Karpas-422 (cell line): Measurements from ENCODE around the gene DAB2IP. TPM values are rescaled to one million over a fixed set of nuclear protein-coding genes. Genes with fewer than 3 reads are reported as not detected.
"Not testable (repeated sequence)": the region's sequence is repeated elsewhere in the genome, so short reads cannot be mapped to it uniquely, and the experiment has no call there.

Source experiments
- DNase-seq: peaks from one replicate; pipeline ENCODE4 v3.0.0-alpha.2; 2015
- H2AFZ ChIP-seq: fragments of 200-600 bp; sonication (generic); 2 replicates; pipeline ENCODE4 v1.6.1; 2014; ENCODE audit warnings: antibody characterized with exemption, low read length, mixed read lengths
- H3K27ac ChIP-seq: fragments of 200-600 bp; sonication (generic); 2 replicates; pipeline ENCODE4 v1.5.1; 2014; ENCODE audit warnings: mild to moderate bottlenecking, low read length, moderate library complexity
- H3K27me3 ChIP-seq: fragments of 200-600 bp; sonication (generic); 2 replicates; pipeline ENCODE4 v1.6.1; 2014; ENCODE audit warnings: low read length, mixed read lengths
- H3K36me3 ChIP-seq: fragments of 200-600 bp; sonication (generic); 2 replicates; pipeline ENCODE4 v1.6.1; 2014; ENCODE audit warnings: low read length, mixed read lengths; ENCODE audit not compliant: insufficient read depth
- H3K4me1 ChIP-seq: fragments of 200-600 bp; sonication (generic); 2 replicates; pipeline ENCODE4 v1.6.1; 2014; ENCODE audit warnings: mild to moderate bottlenecking, low read length, mixed read lengths
- H3K4me2 ChIP-seq: fragments of 200-600 bp; sonication (generic); 2 replicates; pipeline ENCODE4 v1.6.1; 2014; ENCODE audit warnings: low read length, low read depth, mild to moderate bottlenecking; ENCODE audit not compliant: poor library complexity, severe bottlenecking
- H3K4me3 ChIP-seq: fragments of 200-600 bp; sonication (generic); 2 replicates; pipeline ENCODE4 v1.5.1; 2014; ENCODE audit warnings: mild to moderate bottlenecking, antibody characterized with exemption, low read length, mixed read lengths
- H3K79me2 ChIP-seq: fragments of 200-600 bp; sonication (generic); 2 replicates; pipeline ENCODE4 v1.6.1; 2014; ENCODE audit warnings: mild to moderate bottlenecking, low read length, mixed read lengths
- H3K9ac ChIP-seq: fragments of 200-600 bp; sonication (generic); 2 replicates; pipeline ENCODE4 v1.6.0; 2014; ENCODE audit warnings: low read length
- H3K9me2 ChIP-seq: fragments of 200-600 bp; sonication (generic), shearing (Covaris generic); replicated peaks from 2 replicates; pipeline ENCODE4 v1.6.0; 2014; ENCODE audit warnings: mild to moderate bottlenecking, low read length, moderate library complexity; ENCODE audit not compliant: insufficient read depth
- H3K9me3 ChIP-seq: fragments of 300-700, 200-600 bp; sonication (generic); 2 replicates; pipeline ENCODE4 v1.6.1; 2014; ENCODE audit warnings: low read length, mixed read lengths
- H4K20me1 ChIP-seq: fragments of 200-600 bp; sonication (generic); 2 replicates; pipeline ENCODE4 v1.6.1; 2014; ENCODE audit warnings: mild to moderate bottlenecking, antibody characterized with exemption, low read length, low read depth; ENCODE audit not compliant: insufficient read depth
- total RNA-seq: library from RNA; depleted of rRNA; stranded (reverse); fragments of >200 nt; shearing (Covaris generic); gene quantifications from 2 replicates; pipeline ENCODE4 v1.2.3, GENCODE V29; 2014; ENCODE audit warnings: low replicate concordance

DAB2IP gene
- total RNA-seq, 1 experiment from 2014 or later: 1.3 TPM

- no peak overlapping the region for H3K4me3 ChIP-seq
- no peak overlapping the region for H3K4me2 ChIP-seq
- no peak overlapping the region for H2AFZ ChIP-seq
- H3K79me2 ChIP-seq: no peaks in the 10 kb centered on the region
- no peaks in the 10 kb centered on the region for H3K36me3 ChIP-seq
- no peak overlapping the region for H3K27ac ChIP-seq
- no peaks in the 10 kb centered on the region for H3K4me1 ChIP-seq
- no peak overlapping the region for H3K9ac ChIP-seq
- DNase-seq: no peak
- no peaks in the 10 kb centered on the region for H3K9me3 ChIP-seq
- no peaks in the 10 kb centered on the region for H3K27me3 ChIP-seq
- H3K9me2 ChIP-seq: no peaks in the 10 kb centered on the region
- no peaks in the 10 kb centered on the region for H4K20me1 ChIP-seq
These were observed 135.1 kb downstream of the DAB2IP start for GRCh38 chr9:121786543-121786948.

GRCh38 chr9:121786998-121787422 lies 135.6 kb downstream of the DAB2IP start:
- H3K27me3 ChIP-seq: no peaks in the 10 kb centered on the region
- no peak overlapping the region for H3K9ac ChIP-seq
- no peaks in the 10 kb centered on the region for H3K36me3 ChIP-seq
- no peak overlapping the region for H3K27ac ChIP-seq
- H3K4me3 ChIP-seq: no peak overlapping the region
- no peaks in the 10 kb centered on the region for H3K9me2 ChIP-seq
- H3K9me3 ChIP-seq: no peaks in the 10 kb centered on the region
- H3K4me1 ChIP-seq: no peaks in the 10 kb centered on the region
- H4K20me1 ChIP-seq: no peaks in the 10 kb centered on the region
- H2AFZ ChIP-seq: no peak overlapping the region
- DNase-seq: no peak
- no peak overlapping the region for H3K4me2 ChIP-seq
- no peaks in the 10 kb centered on the region for H3K79me2 ChIP-seq

GRCh38 chr9:121788686-121789366 lies 137.4 kb downstream of the DAB2IP start:
- Histone ChIP-seq H3K27me3 (no peaks in the 10 kb centered on the region), H2AFZ (no peak overlapping the region), H3K27ac (no peak overlapping the region), H3K9me2 (no peaks in the 10 kb centered on the region), H3K36me3 (no peaks in the 10 kb centered on the region), H3K9ac (no peak overlapping the region), H3K4me3 (no peak overlapping the region), H3K4me1 (no peaks in the 10 kb centered on the region), H3K9me3 (no peaks in the 10 kb centered on the region), H3K4me2 (no peak overlapping the region), H4K20me1 (no peaks in the 10 kb centered on the region), H3K79me2 (no peaks in the 10 kb centered on the region)
- DNase-seq: no peak

GRCh38 chr9:121790841-121791240 lies 139.4 kb downstream of the DAB2IP start:
- no peaks in the 10 kb centered on the region for H3K79me2 ChIP-seq
- no peak for DNase-seq
- no peaks in the 10 kb centered on the region for H3K4me1 ChIP-seq
- H3K4me2 ChIP-seq: no peak overlapping the region
- H2AFZ ChIP-seq: no peak overlapping the region
- no peaks in the 10 kb centered on the region for H3K36me3 ChIP-seq
- H3K9me3 ChIP-seq: no peaks in the 10 kb centered on the region
- no peaks in the 10 kb centered on the region for H3K9me2 ChIP-seq
- H3K4me3 ChIP-seq: no peak overlapping the region
- no peak overlapping the region for H3K27ac ChIP-seq
- H3K27me3 ChIP-seq: no peaks in the 10 kb centered on the region
- no peak overlapping the region for H3K9ac ChIP-seq
- H4K20me1 ChIP-seq: no peaks in the 10 kb centered on the region

- H3K9me3 ChIP-seq, H3K27ac ChIP-seq, H3K9me2 ChIP-seq, H3K79me2 ChIP-seq, H4K20me1 ChIP-seq, H3K4me1 ChIP-seq, H2AFZ ChIP-seq, H3K36me3 ChIP-seq, H3K9ac ChIP-seq, H3K27me3 ChIP-seq, DNase-seq, H3K4me2 ChIP-seq, H3K4me3 ChIP-seq: not testable (repeated sequence)
These were observed 141.0 kb downstream of the DAB2IP start for GRCh38 chr9:121792476-121792875.

GRCh38 chr9:121794334-121794733 lies 142.9 kb downstream of the DAB2IP start:
- H3K4me2 ChIP-seq, H3K9me3 ChIP-seq, H3K9me2 ChIP-seq, H3K27me3 ChIP-seq, H3K4me1 ChIP-seq, H3K4me3 ChIP-seq, H3K36me3 ChIP-seq, H3K27ac ChIP-seq, H3K9ac ChIP-seq, H2AFZ ChIP-seq, DNase-seq, H3K79me2 ChIP-seq, H4K20me1 ChIP-seq: not testable (repeated sequence)

GRCh38 chr9:121797081-121797480 lies 145.6 kb downstream of the DAB2IP start:
- no peak overlapping the region for H3K9ac ChIP-seq
- no peak for DNase-seq
- H3K27ac ChIP-seq: no peak overlapping the region
- no peaks in the 10 kb centered on the region for H3K9me3 ChIP-seq
- no peak overlapping the region for H2AFZ ChIP-seq
- H3K79me2 ChIP-seq: no peaks in the 10 kb centered on the region
- no peak overlapping the region for H3K4me2 ChIP-seq
- no peaks in the 10 kb centered on the region for H3K9me2 ChIP-seq
- no peaks in the 10 kb centered on the region for H3K4me1 ChIP-seq
- no peaks in the 10 kb centered on the region for H3K36me3 ChIP-seq
- H3K27me3 ChIP-seq: no peaks in the 10 kb centered on the region
- no peaks in the 10 kb centered on the region for H4K20me1 ChIP-seq
- no peak overlapping the region for H3K4me3 ChIP-seq

- no peaks in the 10 kb centered on the region for H3K27me3 ChIP-seq
- H2AFZ ChIP-seq: no peak overlapping the region
- H3K4me3 ChIP-seq: no peak overlapping the region
- no peak overlapping the region for H3K9ac ChIP-seq
- H3K4me2 ChIP-seq: no peak overlapping the region
- no peaks in the 10 kb centered on the region for H4K20me1 ChIP-seq
- no peaks in the 10 kb centered on the region for H3K79me2 ChIP-seq
- DNase-seq: no peak
- no peak overlapping the region for H3K27ac ChIP-seq
- no peaks in the 10 kb centered on the region for H3K36me3 ChIP-seq
- no peaks in the 10 kb centered on the region for H3K4me1 ChIP-seq
- H3K9me3 ChIP-seq: no peaks in the 10 kb centered on the region
- no peaks in the 10 kb centered on the region for H3K9me2 ChIP-seq
These were observed 147.5 kb downstream of the DAB2IP start for GRCh38 chr9:121798941-121799340.
